SK-N-SH (cell line): ENCODE data around the gene GTF2I.

ENCODE experiments used
- TF ChIP-seq, protein P1 (sequence below): IDR thresholded peaks from 2 replicates; pipeline ENCODE4 v1.4.0; 2012; ENCODE audit warnings: low read depth, borderline replicate concordance
- TF ChIP-seq, protein P2 (sequence below): fragments of 200-600 bp; sonication (generic); IDR thresholded peaks from 2 replicates; pipeline ENCODE4 v1.6.1; 2017; ENCODE audit warnings: antibody characterized with exemption, mild to moderate bottlenecking, moderate library complexity

DNA sequence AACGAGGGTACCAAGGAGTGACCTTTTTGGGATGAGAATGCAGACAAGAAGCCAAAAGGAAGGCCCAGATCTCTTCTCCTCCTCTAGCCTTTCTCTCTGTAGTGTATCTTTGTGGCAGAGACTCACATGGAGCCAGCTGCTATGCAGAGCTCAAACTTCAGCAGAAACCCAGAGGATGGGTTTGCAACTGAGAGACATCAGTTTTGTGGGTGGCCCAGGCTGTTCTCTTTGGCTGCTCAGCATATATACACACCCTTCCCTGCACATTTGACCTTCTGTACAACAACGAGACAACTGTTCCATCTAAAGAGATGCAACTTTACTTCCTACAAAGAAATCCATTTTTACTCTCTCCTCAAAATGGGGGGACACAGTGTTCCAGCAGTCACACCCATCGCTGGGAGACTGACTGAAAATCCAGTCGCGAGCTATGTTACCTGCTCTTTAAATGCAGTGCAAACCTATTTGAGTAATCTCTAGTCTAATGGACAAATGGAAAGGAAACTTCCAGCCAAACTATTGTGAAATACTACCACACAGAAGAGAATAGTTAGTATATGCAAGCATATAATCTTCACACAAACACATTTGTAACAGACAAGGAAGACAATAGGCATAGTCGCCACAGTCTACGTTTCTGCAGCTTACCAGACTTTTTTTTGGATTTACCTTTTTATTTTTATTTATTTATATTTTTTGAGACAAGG lies 51.2 kb downstream of the GTF2I start:
- TF ChIP-seq, protein P1, sequence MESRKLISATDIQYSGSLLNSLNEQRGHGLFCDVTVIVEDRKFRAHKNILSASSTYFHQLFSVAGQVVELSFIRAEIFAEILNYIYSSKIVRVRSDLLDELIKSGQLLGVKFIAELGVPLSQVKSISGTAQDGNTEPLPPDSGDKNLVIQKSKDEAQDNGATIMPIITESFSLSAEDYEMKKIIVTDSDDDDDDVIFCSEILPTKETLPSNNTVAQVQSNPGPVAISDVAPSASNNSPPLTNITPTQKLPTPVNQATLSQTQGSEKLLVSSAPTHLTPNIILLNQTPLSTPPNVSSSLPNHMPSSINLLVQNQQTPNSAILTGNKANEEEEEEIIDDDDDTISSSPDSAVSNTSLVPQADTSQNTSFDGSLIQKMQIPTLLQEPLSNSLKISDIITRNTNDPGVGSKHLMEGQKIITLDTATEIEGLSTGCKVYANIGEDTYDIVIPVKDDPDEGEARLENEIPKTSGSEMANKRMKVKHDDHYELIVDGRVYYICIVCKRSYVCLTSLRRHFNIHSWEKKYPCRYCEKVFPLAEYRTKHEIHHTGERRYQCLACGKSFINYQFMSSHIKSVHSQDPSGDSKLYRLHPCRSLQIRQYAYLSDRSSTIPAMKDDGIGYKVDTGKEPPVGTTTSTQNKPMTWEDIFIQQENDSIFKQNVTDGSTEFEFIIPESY = no peak
- TF ChIP-seq, protein P2, sequence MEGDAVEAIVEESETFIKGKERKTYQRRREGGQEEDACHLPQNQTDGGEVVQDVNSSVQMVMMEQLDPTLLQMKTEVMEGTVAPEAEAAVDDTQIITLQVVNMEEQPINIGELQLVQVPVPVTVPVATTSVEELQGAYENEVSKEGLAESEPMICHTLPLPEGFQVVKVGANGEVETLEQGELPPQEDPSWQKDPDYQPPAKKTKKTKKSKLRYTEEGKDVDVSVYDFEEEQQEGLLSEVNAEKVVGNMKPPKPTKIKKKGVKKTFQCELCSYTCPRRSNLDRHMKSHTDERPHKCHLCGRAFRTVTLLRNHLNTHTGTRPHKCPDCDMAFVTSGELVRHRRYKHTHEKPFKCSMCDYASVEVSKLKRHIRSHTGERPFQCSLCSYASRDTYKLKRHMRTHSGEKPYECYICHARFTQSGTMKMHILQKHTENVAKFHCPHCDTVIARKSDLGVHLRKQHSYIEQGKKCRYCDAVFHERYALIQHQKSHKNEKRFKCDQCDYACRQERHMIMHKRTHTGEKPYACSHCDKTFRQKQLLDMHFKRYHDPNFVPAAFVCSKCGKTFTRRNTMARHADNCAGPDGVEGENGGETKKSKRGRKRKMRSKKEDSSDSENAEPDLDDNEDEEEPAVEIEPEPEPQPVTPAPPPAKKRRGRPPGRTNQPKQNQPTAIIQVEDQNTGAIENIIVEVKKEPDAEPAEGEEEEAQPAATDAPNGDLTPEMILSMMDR = no peak
